Measurements from ENCODE around the gene DDR2.

The DDR2 gene

DNA sequence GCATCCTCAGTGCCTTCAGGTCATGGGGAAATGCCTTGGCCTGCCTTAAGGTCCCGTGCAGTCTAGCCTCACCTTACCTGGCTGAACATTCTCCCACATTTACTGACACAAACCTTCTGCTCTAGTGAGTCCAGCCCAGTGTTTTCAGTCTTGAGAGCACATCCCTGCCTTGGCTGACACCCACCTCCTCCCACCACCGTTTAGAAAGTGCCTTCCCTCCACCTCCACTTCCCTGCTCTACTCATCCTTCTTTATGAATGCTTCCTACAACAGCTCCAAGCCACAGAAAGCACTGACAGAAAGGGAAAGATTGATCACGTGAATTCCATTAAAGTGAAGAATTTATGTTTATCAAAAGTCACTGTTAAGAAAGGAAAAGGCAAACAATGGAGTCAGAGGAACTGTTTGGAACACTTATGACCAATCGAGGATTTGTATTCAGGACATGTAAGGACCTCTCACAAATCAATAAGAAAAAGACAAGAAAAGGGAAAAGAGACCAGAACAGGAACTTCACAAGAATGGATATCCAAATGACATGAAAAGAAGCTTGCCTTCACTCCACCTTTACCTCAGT lies 59.8 kb downstream of the DDR2 start:
- H3K36me3 Mint-ChIP-seq (ENCODE audit: low read depth) = no peaks in the 10 kb centered on the region
- no peak for ATAC-seq
- H3K27ac Mint-ChIP-seq = no peak overlapping the region
- peaks cover 5% of the 10 kb centered on the region for H3K4me1 Mint-ChIP-seq
- no peaks in the 10 kb centered on the region for H3K9me3 Mint-ChIP-seq
- DNase-seq = no peak
- H3K27me3 Mint-ChIP-seq = peaks cover 11% of the 10 kb centered on the region
- H3K4me3 Mint-ChIP-seq = no peak overlapping the region

DNA sequence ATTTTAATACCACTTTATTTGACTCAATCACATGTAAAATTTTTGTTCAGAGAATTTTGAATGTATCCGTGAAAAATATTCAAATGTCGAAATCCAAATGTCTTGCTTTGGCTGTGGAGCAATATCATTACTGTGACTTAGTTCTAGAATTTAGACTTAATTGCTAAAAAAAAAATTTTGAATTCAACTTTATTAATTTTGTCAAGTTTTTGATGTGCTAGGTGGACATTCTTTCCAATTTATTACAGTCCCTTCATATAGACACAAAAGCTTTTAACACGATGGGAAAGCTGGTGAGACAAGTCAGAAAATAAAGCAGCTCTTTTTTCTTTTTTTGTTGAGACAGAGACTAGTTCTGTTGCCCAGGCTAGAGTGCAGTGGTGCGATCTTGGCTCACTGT lies 62.6 kb downstream of the DDR2 start:
- Mint-ChIP-seq H3K4me3 (no peak overlapping the region), H3K4me1 (no peaks in the 10 kb centered on the region), H3K27ac (no peak overlapping the region), H3K27me3 (peaks cover 9% of the 10 kb centered on the region), H3K36me3 (ENCODE audit: low read depth) (no peaks in the 10 kb centered on the region), H3K9me3 (no peaks in the 10 kb centered on the region)
- no peak for DNase-seq
- no peak for ATAC-seq

DNA sequence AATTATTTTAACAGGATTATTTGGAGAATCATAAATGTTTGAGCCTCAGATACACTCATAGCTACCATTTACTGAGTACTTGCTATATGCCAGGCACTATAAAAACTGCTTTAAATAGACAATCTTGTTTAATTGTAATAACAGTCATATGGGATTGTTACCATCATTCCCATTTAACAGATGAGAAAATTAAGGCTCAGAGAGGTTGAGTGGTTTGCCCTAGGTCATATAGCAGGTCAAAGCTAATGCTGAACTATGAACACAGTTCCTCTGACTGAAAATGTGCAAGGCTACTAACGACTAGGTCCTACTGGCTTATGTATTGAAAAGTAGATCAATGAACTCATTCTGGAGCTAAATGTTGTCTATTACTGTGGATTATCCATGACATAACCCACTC lies 63.4 kb downstream of the DDR2 start:
- DNase-seq (no peak), ATAC-seq (no peak)
- no peak overlapping the region for H3K27ac Mint-ChIP-seq
- H3K4me1 Mint-ChIP-seq = no peaks in the 10 kb centered on the region
- no peaks in the 10 kb centered on the region for H3K36me3 Mint-ChIP-seq (ENCODE audit: low read depth)
- no peak overlapping the region for H3K4me3 Mint-ChIP-seq
- H3K9me3 Mint-ChIP-seq = no peaks in the 10 kb centered on the region
- H3K27me3 Mint-ChIP-seq = peaks cover 9% of the 10 kb centered on the region

DNA sequence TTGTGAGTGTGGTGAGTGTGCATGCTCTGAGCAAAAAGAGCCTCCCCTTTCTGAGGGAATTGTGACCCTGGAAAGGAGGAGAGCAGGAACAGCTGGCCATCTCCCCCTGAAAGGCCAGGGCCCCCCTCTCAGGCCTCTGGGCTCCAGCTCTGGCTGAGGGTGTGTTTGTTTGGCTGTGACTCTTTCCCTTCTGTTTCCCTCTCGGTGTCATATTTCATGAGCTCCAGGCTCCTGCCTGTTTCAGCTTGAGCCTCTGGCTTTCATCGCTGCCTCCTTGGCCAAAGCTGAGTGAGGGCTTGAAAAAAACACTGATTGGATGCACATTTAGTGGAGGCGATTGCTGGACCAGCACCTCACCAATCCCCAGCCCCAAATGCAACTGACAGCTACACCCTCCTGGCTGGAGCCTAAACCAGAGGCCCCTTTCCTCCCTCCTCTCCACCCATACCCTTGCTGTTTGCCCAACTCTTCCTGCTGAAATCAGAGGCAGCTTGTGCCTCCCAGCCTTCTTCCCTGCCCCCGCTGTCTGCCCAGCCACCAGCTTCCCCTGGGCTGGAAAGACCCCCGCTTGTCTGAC lies 64.1 kb downstream of the DDR2 start:
- no peaks in the 10 kb centered on the region for H3K4me1 Mint-ChIP-seq
- H3K27me3 Mint-ChIP-seq = peaks cover 9% of the 10 kb centered on the region
- ATAC-seq (no peak), DNase-seq (no peak)
- no peaks in the 10 kb centered on the region for H3K9me3 Mint-ChIP-seq
- no peak overlapping the region for H3K4me3 Mint-ChIP-seq
- H3K27ac Mint-ChIP-seq = no peak overlapping the region
- H3K36me3 Mint-ChIP-seq (ENCODE audit: low read depth) = no peaks in the 10 kb centered on the region

DNA sequence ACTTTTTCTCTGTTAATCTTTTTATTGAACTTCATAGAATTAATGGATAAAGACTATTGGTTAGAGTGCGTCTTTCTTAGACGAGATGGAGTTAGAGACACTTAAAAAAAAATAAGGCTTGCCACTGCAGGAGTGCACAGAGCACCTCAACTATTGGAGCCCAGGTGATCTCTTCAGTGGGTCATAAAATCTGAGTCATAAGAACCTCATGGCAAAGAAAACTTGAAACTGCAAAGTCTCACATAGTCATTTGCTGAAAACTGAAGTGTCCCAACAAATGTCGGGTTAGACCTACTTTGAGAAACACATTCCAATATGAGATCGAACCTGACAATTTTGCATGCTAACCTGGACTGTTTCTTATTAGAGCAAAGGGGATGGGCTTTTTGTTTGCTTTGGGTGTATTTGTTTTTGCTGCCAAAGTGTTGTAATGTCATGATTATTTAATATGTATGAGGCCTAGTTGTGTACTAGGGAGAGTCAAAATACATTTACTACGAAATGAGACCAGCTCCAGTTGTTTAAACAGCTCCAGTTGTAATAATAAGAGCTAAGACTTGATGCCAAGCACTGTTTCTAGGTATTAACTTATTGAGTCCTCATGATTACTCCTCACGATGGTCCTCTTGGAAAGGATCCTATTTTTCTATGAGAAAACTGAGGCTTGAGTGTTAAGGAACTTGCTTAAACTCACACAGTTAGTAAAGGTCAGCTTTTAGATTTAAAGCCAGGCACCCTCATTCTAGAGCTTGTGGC lies 65.1 kb downstream of the DDR2 start:
- ATAC-seq = no peak
- no peak overlapping the region for H3K27ac Mint-ChIP-seq
- H3K36me3 Mint-ChIP-seq (ENCODE audit: low read depth) = no peaks in the 10 kb centered on the region
- H3K4me1 Mint-ChIP-seq = no peaks in the 10 kb centered on the region
- H3K9me3 Mint-ChIP-seq = no peaks in the 10 kb centered on the region
- DNase-seq = no peak
- no peak overlapping the region for H3K4me3 Mint-ChIP-seq
- peaks cover 7% of the 10 kb centered on the region for H3K27me3 Mint-ChIP-seq

DNA sequence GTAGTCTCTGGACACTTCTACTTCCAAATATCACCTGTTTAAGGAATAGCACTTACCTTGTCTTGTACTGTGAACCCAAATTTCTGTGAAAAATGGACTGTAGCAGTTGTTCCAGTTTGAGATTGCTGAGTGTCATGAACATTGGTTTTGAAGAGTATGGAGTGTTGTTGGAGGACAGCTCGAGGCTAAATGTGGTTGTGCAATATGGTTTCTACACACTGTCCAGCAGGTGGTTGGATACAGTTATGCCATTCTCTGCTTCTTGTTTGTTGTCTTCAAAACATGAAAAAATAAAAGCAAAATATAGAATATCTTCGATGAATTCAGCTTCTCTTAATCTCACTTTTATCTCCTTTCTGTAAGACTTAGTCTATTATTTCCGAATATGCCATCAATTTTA lies 67.1 kb downstream of the DDR2 start:
- Mint-ChIP-seq H3K27ac (no peak overlapping the region), H3K4me3 (no peak overlapping the region), H3K4me1 (no peaks in the 10 kb centered on the region), H3K9me3 (no peaks in the 10 kb centered on the region), H3K36me3 (ENCODE audit: low read depth) (no peaks in the 10 kb centered on the region), H3K27me3 (peaks cover under 1% of the 10 kb centered on the region)
- ATAC-seq (no peak), DNase-seq (no peak)

DNA sequence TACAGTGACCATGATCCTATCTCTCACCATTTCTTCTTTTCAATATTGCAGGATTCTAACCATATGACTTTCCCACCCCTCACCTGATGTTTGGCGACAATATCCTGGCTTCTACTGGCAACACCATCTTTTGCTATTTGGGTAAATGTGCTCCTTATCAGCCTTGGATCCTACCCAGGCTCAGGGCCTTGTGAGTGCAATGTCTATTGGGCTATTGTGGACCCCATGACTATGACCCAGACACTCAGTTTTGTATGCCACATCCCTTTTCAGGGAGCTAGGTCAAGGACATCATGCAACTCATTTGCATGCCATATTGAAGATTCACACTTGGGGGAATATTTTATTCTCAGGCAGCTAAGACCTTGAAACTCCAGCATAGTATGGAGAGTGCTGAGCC lies 67.9 kb downstream of the DDR2 start:
- Mint-ChIP-seq H3K27ac (no peak overlapping the region), H3K4me1 (no peaks in the 10 kb centered on the region), H3K9me3 (no peaks in the 10 kb centered on the region), H3K27me3 (no peaks in the 10 kb centered on the region), H3K36me3 (ENCODE audit: low read depth) (no peaks in the 10 kb centered on the region), H3K4me3 (no peak overlapping the region)
- ATAC-seq = no peak
- no peak for DNase-seq

DNA sequence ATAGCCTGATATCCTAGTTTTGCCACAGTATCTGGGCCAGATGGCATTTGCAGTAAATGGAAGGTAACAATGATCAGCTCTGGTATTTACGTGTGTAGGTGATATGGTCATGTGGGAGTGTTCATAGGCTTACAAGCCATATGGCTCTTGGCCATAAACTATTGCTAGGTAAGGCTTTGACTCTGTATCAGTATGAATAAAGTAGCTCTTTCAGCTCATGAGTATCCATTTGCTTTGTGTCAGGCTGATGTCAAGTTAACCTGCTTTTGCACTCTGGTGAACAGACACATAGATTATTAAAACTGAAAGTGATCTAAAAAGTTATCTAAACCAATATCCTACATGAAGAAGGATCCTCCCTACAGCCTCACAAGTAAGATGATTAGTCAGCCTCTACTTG lies 69.0 kb downstream of the DDR2 start:
- no peaks in the 10 kb centered on the region for H3K27me3 Mint-ChIP-seq
- DNase-seq (no peak), ATAC-seq (no peak)
- no peaks in the 10 kb centered on the region for H3K4me1 Mint-ChIP-seq
- H3K27ac Mint-ChIP-seq = no peak overlapping the region
- no peaks in the 10 kb centered on the region for H3K9me3 Mint-ChIP-seq
- H3K4me3 Mint-ChIP-seq = no peak overlapping the region
- H3K36me3 Mint-ChIP-seq (ENCODE audit: low read depth) = no peaks in the 10 kb centered on the region

DNA sequence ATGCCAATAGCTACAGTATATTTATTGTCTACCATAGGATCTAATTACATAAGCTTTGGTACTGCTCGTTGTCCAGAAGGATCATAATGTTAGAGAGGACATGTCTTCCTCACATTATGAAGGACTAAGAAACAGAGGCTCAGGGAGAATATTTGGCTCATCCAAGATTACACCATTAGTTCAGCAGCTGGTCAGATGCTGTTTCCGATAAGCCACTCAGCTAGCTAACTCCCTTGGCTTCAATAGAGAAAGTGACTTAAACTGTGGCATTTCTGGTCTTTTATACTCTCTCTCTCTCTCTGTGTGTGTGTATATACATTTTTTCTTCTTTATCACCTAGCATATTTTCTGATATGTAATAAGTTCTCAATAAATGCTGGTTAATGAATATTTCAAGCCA lies 70.4 kb downstream of the DDR2 start:
- H3K9me3 Mint-ChIP-seq = no peaks in the 10 kb centered on the region
- no peaks in the 10 kb centered on the region for H3K4me1 Mint-ChIP-seq
- no peak for ATAC-seq
- H3K27me3 Mint-ChIP-seq = no peaks in the 10 kb centered on the region
- no peaks in the 10 kb centered on the region for H3K36me3 Mint-ChIP-seq (ENCODE audit: low read depth)
- H3K27ac Mint-ChIP-seq = no peak overlapping the region
- no peak for DNase-seq
- no peak overlapping the region for H3K4me3 Mint-ChIP-seq

DNA sequence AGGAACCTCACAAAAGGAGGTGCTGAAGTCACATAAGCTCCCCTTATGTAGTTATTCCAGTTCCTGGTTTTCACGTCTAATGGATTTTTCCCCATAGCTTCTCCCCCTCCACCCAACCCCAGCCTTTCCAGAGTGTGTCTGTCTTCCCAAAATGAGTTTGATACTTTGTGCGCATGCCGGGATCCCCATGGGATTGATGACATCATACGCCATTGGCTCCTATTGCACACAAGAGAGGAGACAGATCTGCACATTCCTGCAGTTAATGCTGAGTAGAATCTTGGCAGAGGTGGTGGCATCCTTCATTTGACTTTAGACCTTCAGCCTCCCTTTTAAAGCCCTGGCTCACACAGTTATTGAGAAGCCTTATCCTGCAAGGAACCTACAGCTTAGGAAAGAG lies 71.4 kb downstream of the DDR2 start:
- no peaks in the 10 kb centered on the region for H3K4me1 Mint-ChIP-seq
- ATAC-seq = no peak
- DNase-seq = no peak
- H3K27me3 Mint-ChIP-seq = no peaks in the 10 kb centered on the region
- no peaks in the 10 kb centered on the region for H3K36me3 Mint-ChIP-seq (ENCODE audit: low read depth)
- no peaks in the 10 kb centered on the region for H3K9me3 Mint-ChIP-seq
- H3K27ac Mint-ChIP-seq = no peak overlapping the region
- H3K4me3 Mint-ChIP-seq = no peak overlapping the region

DNA sequence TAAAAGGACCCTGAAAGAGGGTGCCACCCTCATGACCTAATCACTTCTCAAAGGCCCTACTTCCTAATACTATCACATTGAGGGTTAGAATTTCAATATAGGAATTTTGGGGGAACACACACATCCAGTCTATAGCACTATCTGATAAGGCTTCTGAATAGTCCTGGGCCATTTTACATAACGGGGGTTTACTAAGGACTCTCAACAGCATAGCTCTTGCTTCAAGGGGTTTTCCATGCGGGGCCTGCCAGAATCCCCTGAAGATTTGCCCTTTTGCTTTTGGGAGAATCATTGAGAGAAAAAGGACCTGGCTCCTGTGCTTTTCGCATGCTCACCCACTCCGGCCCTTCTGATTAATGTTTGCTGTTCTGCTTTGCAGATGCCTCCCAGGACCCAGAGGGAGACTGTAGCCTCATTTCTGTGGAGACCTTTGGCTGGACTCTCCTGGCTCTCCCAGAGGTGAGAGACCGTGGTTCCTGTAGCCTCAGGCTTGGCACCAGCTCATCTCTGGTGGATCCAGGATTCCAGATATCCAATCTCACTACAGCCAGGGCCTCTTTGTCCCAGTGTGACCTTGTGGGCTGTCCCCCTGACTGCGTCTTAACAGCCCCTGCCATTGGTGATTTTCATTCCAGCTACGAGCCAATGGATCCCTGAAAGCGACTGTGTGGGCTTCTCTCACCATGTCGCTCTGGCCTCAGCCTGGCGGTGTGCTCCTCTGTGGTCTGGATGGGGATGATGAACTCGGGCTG lies 72.6 kb downstream of the DDR2 start:
- Mint-ChIP-seq H3K4me1 (no peaks in the 10 kb centered on the region), H3K27ac (no peak overlapping the region), H3K9me3 (no peaks in the 10 kb centered on the region), H3K27me3 (no peaks in the 10 kb centered on the region), H3K36me3 (ENCODE audit: low read depth) (no peaks in the 10 kb centered on the region), H3K4me3 (no peak overlapping the region)
- DNase-seq (no peak), ATAC-seq (no peak)

DNA sequence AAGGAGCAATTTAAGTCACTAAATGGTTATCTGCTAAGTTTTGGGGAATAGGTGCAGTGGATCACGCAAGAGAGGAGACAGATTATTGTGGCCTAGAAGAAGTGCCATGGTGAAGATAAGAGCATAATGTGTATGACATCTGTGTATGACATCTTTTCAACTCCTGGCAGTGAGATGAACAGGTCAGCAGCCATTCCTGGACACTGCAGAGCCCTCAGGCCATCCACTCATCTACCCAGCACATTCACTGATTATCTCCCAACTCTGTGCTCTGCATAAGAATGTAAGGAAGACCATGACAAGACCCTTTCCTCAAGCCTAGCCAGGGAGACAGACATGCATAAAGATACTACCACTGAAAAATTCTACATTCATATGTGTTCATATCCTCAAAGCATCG lies 73.7 kb downstream of the DDR2 start:
- Mint-ChIP-seq H3K9me3 (no peaks in the 10 kb centered on the region), H3K4me3 (no peak overlapping the region), H3K36me3 (ENCODE audit: low read depth) (no peaks in the 10 kb centered on the region), H3K27ac (no peak overlapping the region), H3K27me3 (no peaks in the 10 kb centered on the region), H3K4me1 (no peaks in the 10 kb centered on the region)
- ATAC-seq (no peak), DNase-seq (no peak)

DNA sequence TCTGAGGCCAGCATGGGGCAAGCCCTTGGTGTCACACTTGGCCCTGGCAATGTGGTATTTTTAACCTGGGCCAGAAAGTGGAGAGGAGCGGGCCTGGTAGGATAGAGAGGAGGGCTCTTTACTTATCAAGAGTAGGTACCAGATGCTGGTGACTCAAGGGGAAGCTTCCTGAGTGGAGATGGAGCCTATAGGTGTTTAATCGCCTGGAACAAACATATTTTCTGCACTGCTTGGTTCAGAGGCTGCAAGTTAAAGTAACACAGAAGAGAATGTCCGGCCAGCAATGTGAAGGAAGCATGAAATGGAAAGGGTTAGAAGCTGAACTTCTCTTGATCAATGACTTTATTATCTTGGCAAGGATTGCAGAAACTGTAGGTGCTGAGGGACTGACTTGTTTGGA lies 74.3 kb downstream of the DDR2 start:
- H3K27ac Mint-ChIP-seq = no peak overlapping the region
- no peak for ATAC-seq
- H3K4me3 Mint-ChIP-seq = no peak overlapping the region
- H3K9me3 Mint-ChIP-seq = no peaks in the 10 kb centered on the region
- H3K27me3 Mint-ChIP-seq = no peaks in the 10 kb centered on the region
- H3K36me3 Mint-ChIP-seq (ENCODE audit: low read depth) = no peaks in the 10 kb centered on the region
- DNase-seq = no peak
- H3K4me1 Mint-ChIP-seq = no peaks in the 10 kb centered on the region

DNA sequence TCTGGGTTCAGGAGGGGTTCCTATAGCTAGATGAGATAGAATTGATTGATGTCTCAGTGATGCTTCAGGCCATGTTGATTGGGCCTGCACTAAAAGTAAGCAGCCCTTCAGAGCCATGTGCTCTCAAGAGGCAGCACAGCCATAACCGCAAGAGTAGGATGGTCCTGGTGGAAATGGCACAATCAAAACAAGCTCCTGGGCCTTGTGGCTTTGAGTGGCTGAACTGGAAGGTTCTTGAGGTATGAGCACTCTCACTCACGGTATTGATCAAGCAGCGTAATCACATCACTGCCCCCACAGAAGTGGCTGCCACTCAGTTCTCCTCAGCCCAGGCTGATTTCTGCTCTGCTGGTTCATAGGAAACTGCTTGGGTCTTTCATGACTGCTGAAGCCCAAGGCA lies 76.0 kb downstream of the DDR2 start:
- H3K27ac Mint-ChIP-seq = no peak overlapping the region
- no peak overlapping the region for H3K4me3 Mint-ChIP-seq
- no peaks in the 10 kb centered on the region for H3K4me1 Mint-ChIP-seq
- H3K36me3 Mint-ChIP-seq (ENCODE audit: low read depth) = no peaks in the 10 kb centered on the region
- DNase-seq = no peak
- no peaks in the 10 kb centered on the region for H3K27me3 Mint-ChIP-seq
- no peak for ATAC-seq
- H3K9me3 Mint-ChIP-seq = no peaks in the 10 kb centered on the region

All from activated naive CD8-positive, alpha-beta T cell treated with anti-CD3 and anti-CD28 coated beads, Interleukin-2, amount 50 U/mL, for 24 hours (primary cell).